Lower lobe of right lung (tissue), 2 donors: ENCODE results near the gene IL34. TPM values are rescaled to one million over a fixed set of nuclear protein-coding genes. Genes with fewer than 3 reads are reported as not detected.
A peak's percentile ranks its signal among the peaks of the same experiment; 100 is the strongest.

Experiments used
- ATAC-seq, 2 donors: fragments of 200-7000 bp; cut with Tn5 transposase; one replicate each; pipeline ENCODE4 v1.9.1; 2020 to 2022; ENCODE audit warnings: mild to moderate bottlenecking in 2 of 2, moderate library complexity in 2 of 2
- DNase-seq: peaks from one replicate; pipeline ENCODE4 v3.0.0-alpha.2; 2020
- H3K27ac ChIP-seq: fragments of 200-600 bp; one replicate; pipeline ENCODE4 v1.8.0; 2022
- H3K27me3 ChIP-seq: fragments of 200-600 bp; one replicate; pipeline ENCODE4 v1.8.0; 2022; ENCODE audit warnings: low read depth
- H3K36me3 ChIP-seq: fragments of 200-600 bp; one replicate; pipeline ENCODE4 v1.8.0; 2022; ENCODE audit warnings: mild to moderate bottlenecking
- H3K4me1 ChIP-seq: fragments of 200-600 bp; one replicate; pipeline ENCODE4 v1.8.0; 2022
- H3K4me3 ChIP-seq: fragments of 200-600 bp; one replicate; pipeline ENCODE4 v1.8.0; 2022; ENCODE audit warnings: mild to moderate bottlenecking
- H3K9me3 ChIP-seq: fragments of 200-600 bp; one replicate; pipeline ENCODE4 v1.8.0; 2022
- CTCF ChIP-seq: fragments of 200-600 bp; IDR thresholded peaks from one replicate; pipeline ENCODE4 v1.8.0; 2022; ENCODE audit warnings: antibody characterized with exemption, mild to moderate bottlenecking
- intact Hi-C: fragments of 100-400 bp; cut with DNase I; formaldehyde crosslinking; loops from one replicate; pipeline ENCODE4 v1.11.0; 2022
- total RNA-seq: library from RNA; stranded (reverse); fragmentation: NEBNext Ultra II Directional; extraction: Animal tissue kit (Norgen Biotek cat#: 25700); gene quantifications from one replicate; pipeline ENCODE4 v1.2.1, GENCODE V29; 2021
- donor health status: DM: no; HTN: yes; CAD: no; lungs with severe emphysema.

Gene IL34
- total RNA-seq, 1 donor from 2014 or later, result 2.6 TPM

GRCh38 chr16:70656712-70657263 is 10.4 kb downstream of the IL34 start:
- no peaks in the 10 kb centered on the region for H3K9me3 ChIP-seq
- no peaks in the 10 kb centered on the region for H3K27me3 ChIP-seq
- TF ChIP-seq CTCF, result no peak
- H3K4me1 ChIP-seq, result peaks cover 5% of the 10 kb centered on the region
- DNase-seq (peak; percentile 50), ATAC-seq (no peak)
- intact Hi-C loops, result no loop called here
- no peak overlapping the region for H3K27ac ChIP-seq
- no peaks in the 10 kb centered on the region for H3K36me3 ChIP-seq
- no peak overlapping the region for H3K4me3 ChIP-seq

GRCh38 chr16:70657956-70658355 is 11.6 kb downstream of the IL34 start:
- H3K27me3 ChIP-seq, result no peaks in the 10 kb centered on the region
- no peak overlapping the region for H3K4me3 ChIP-seq
- TF ChIP-seq CTCF, result no peak
- H3K9me3 ChIP-seq, result no peaks in the 10 kb centered on the region
- intact Hi-C loops, result no loop called here
- ATAC-seq (no peak), DNase-seq (no peak)
- H3K36me3 ChIP-seq, result peaks cover 2% of the 10 kb centered on the region
- H3K27ac ChIP-seq, result no peak overlapping the region
- peaks cover 5% of the 10 kb centered on the region for H3K4me1 ChIP-seq

- Histone ChIP-seq H3K27ac (no peak overlapping the region), H3K4me3 (no peak overlapping the region), H3K9me3 (no peaks in the 10 kb centered on the region), H3K27me3 (no peaks in the 10 kb centered on the region), H3K4me1 (peaks cover 4% of the 10 kb centered on the region), H3K36me3 (peaks cover 12% of the 10 kb centered on the region)
- no peak for ATAC-seq
- intact Hi-C loops, result no loop called here
- DNase-seq, result no peak
- no peak for TF ChIP-seq CTCF
These were observed 12.6 kb downstream of the IL34 start for GRCh38 chr16:70658921-70659320.

GRCh38 chr16:70659546-70659945 is 13.2 kb downstream of the IL34 start:
- no peak for DNase-seq

GRCh38 chr16:70659953-70660671 is 13.8 kb downstream of the IL34 start:
- Histone ChIP-seq H3K36me3 (peaks cover 24% of the 10 kb centered on the region), H3K27me3 (no peaks in the 10 kb centered on the region), H3K27ac (no peak overlapping the region), H3K4me1 (no peaks in the 10 kb centered on the region), H3K4me3 (no peak overlapping the region), H3K9me3 (no peaks in the 10 kb centered on the region)
- ATAC-seq, result no peak
- no peak for TF ChIP-seq CTCF
- no peak for DNase-seq
- intact Hi-C loops, result no loop called here

More at GRCh38 chr16:70659546-70659945, 13.2 kb downstream of the IL34 start:
- TF ChIP-seq CTCF, result no peak
- intact Hi-C loops, result no loop called here
- Histone ChIP-seq H3K27ac (no peak overlapping the region), H3K36me3 (peaks cover 18% of the 10 kb centered on the region), H3K4me3 (no peak overlapping the region), H3K27me3 (no peaks in the 10 kb centered on the region), H3K4me1 (no peaks in the 10 kb centered on the region), H3K9me3 (no peaks in the 10 kb centered on the region)
- no peak for ATAC-seq
